IMR-90 (cell line): ENCODE results near the gene NPEPL1. TPM values are rescaled to one million over a fixed set of nuclear protein-coding genes. Genes with fewer than 3 reads are reported as not detected.
A peak's percentile ranks its signal among the peaks of the same experiment; 100 is the strongest.

Experiments used
- ATAC-seq: fragments of 200-7000 bp; cut with Tn5 transposase; 2 replicates; pipeline ENCODE4 v1.9.1; 2020; ENCODE audit warnings: low read depth, mild to moderate bottlenecking, moderate library complexity
- BruUV-seq: library from RNA; stranded (reverse); fragments of 400-500 nt; replicated peaks from 2 replicates; lab custom pipeline; 2021; lab: Mats Ljungman, UMichigan
- CTCF ChIA-PET: fragments of 300-600 bp; formaldehyde crosslinking; extraction: SDS; loops from one replicate; lab custom pipeline; 2021; ENCODE audit warnings: antibody characterized with exemption; lab: Yijun Ruan, JAX
- POLR2A ChIA-PET: fragments of 300-600 bp; sonication (Branson Sonifier 250); formaldehyde crosslinking; loops from one replicate; lab custom pipeline; 2022; ENCODE audit warnings: antibody characterized with exemption; ENCODE audit not compliant: unreplicated experiment; lab: Charles Lee
- DNase-seq: peaks from one replicate; pipeline ENCODE4 v3.0.0; 2013
- H2AFZ ChIP-seq: replicated peaks from 2 replicates; pipeline ENCODE3; 2013; ENCODE audit warnings: low read length, mild to moderate bottlenecking; ENCODE audit not compliant: poor library complexity
- H2AK5ac ChIP-seq: 2 replicates; pipeline ENCODE4 v1.6.1; 2013; ENCODE audit warnings: low read depth, low read length, inconsistent platforms
- H2AK9ac ChIP-seq: replicated peaks from 2 replicates; pipeline ENCODE3; 2013; ENCODE audit warnings: mild to moderate bottlenecking, low read depth, low read length, moderate library complexity; ENCODE audit not compliant: poor library complexity
- H2BK120ac ChIP-seq: 2 replicates; pipeline ENCODE4 v1.6.1; 2013; ENCODE audit warnings: low read depth, low read length, inconsistent platforms
- H2BK15ac ChIP-seq: 3 replicates; pipeline ENCODE4 v1.6.1; 2013; ENCODE audit warnings: low read depth, low read length, inconsistent platforms
- H2BK20ac ChIP-seq: 2 replicates; pipeline ENCODE4 v1.6.1; 2013; ENCODE audit warnings: low read depth, mild to moderate bottlenecking, inconsistent platforms, low read length, moderate library complexity
- H2BK5ac ChIP-seq: 2 replicates; pipeline ENCODE4 v1.6.1; 2013; ENCODE audit warnings: mild to moderate bottlenecking, low read depth, low read length, inconsistent platforms; ENCODE audit not compliant: poor library complexity, severe bottlenecking
- H3K14ac ChIP-seq: replicated peaks from 2 replicates; pipeline ENCODE4 v1.6.1; 2013; ENCODE audit warnings: low read depth, low read length, inconsistent platforms
- H3K18ac ChIP-seq: 2 replicates; pipeline ENCODE4 v1.6.1; 2013; ENCODE audit warnings: low read depth, low read length, control low read depth
- H3K23ac ChIP-seq: 2 replicates; pipeline ENCODE4 v1.6.1; 2013; ENCODE audit warnings: low read depth, low read length, inconsistent platforms
- H3K27ac ChIP-seq: 2 replicates; pipeline ENCODE4 v1.5.1; 2013; ENCODE audit warnings: mild to moderate bottlenecking, control low read depth, low read length; ENCODE audit not compliant: insufficient read depth
- H3K27me3 ChIP-seq: 2 replicates; pipeline ENCODE4 v1.6.1; 2013; ENCODE audit warnings: low read length; ENCODE audit not compliant: control insufficient read depth, insufficient read depth
- H3K36me3 ChIP-seq: 2 replicates; pipeline ENCODE4 v1.6.1; 2013; ENCODE audit warnings: low read length, mixed read lengths; ENCODE audit not compliant: control insufficient read depth, insufficient read depth
- H3K4ac ChIP-seq: 2 replicates; pipeline ENCODE4 v1.6.1; 2013; ENCODE audit warnings: low read depth, low read length, inconsistent platforms
- H3K4me1 ChIP-seq: 2 replicates; pipeline ENCODE4 v1.6.1; 2013; ENCODE audit warnings: low read length, mixed read lengths; ENCODE audit not compliant: control insufficient read depth, insufficient read depth
- H3K4me2 ChIP-seq: 2 replicates; pipeline ENCODE4 v1.6.1; 2013; ENCODE audit warnings: low read depth, mild to moderate bottlenecking, control low read depth, low read length, moderate library complexity
- H3K4me3 ChIP-seq: 2 replicates; pipeline ENCODE4 v1.5.1; 2013; ENCODE audit warnings: low read depth, mild to moderate bottlenecking, control low read depth, low read length, moderate library complexity; ENCODE audit not compliant: insufficient read depth
- H3K56ac ChIP-seq: 2 replicates; pipeline ENCODE4 v1.6.1; 2013; ENCODE audit warnings: low read length, inconsistent platforms; ENCODE audit not compliant: insufficient read depth; ENCODE audit errors: extremely low read depth
- H3K79me1 ChIP-seq, 2 experiments: 2 replicates each; pipeline ENCODE4 v1.6.1; 2013; ENCODE audit warnings: low read length in 2 of 2, inconsistent platforms in 1 of 2, low read depth in 1 of 2
- H3K9ac ChIP-seq: 2 replicates; pipeline ENCODE4 v1.6.1; 2013; ENCODE audit warnings: low read depth, low read length, control low read depth
- H3K9me1 ChIP-seq: 2 replicates; pipeline ENCODE4 v1.6.1; 2013; ENCODE audit warnings: low read length, inconsistent platforms; ENCODE audit not compliant: insufficient read depth
- H3K9me3 ChIP-seq: 2 replicates; pipeline ENCODE4 v1.6.1; 2013; ENCODE audit warnings: low read length; ENCODE audit not compliant: control insufficient read depth, insufficient read depth
- H4K20me1 ChIP-seq: 2 replicates; pipeline ENCODE4 v1.6.1; 2013; ENCODE audit warnings: low read length, inconsistent platforms; ENCODE audit not compliant: insufficient read depth
- H4K5ac ChIP-seq: 2 replicates; pipeline ENCODE4 v1.6.1; 2013; ENCODE audit warnings: mild to moderate bottlenecking, low read depth, low read length, control low read depth
- H4K8ac ChIP-seq, 2 experiments: 2 replicates each; pipeline ENCODE4 v1.6.1; 2013; ENCODE audit warnings: low read depth in 2 of 2, low read length in 2 of 2, control low read depth in 1 of 2, inconsistent platforms in 1 of 2
- H4K91ac ChIP-seq: 2 replicates; pipeline ENCODE4 v1.6.1; 2013; ENCODE audit warnings: low read depth, low read length, inconsistent platforms; ENCODE audit not compliant: insufficient read depth
- RCOR1 ChIP-seq: IDR thresholded peaks from 2 replicates; pipeline ENCODE4 v1.6.1; 2012; ENCODE audit warnings: mild to moderate bottlenecking, low read length, improper control_type of control experiment; ENCODE audit not compliant: insufficient replicate concordance
- SMC3 ChIP-seq: fragments of 150-350 bp; IDR thresholded peaks from 2 replicates; pipeline ENCODE4 v1.6.1; 2016; ENCODE audit warnings: low read depth, mild to moderate bottlenecking, antibody characterized with exemption, low read length, moderate library complexity
- WGBS, 2 experiments: methylation state at CpG; one replicate each; pipeline versions ENCODE4 v1.1.5 to v1.1.7; 2013; ENCODE audit warnings: missing lambda C conversion rate in 2 of 2; ENCODE audit not compliant: insufficient read length in 1 of 2; ENCODE audit errors: extremely low coverage in 2 of 2; 5-methylcytosine and 5-hydroxymethylcytosine counted together
- dilution Hi-C: fragments of 300-500 bp; cut with HindIII; formaldehyde crosslinking; loops from one replicate; pipeline ENCODE4 v1.14.3; 2018; ENCODE audit warnings: low sequenced_read_pairs; ENCODE audit not compliant: unreplicated experiment
- in situ Hi-C: fragments of 300-500 bp; cut with MboI; formaldehyde crosslinking; loops from 3 replicates; pipeline ENCODE4 v1.14.3; 2019; ENCODE audit warnings: low sequenced_read_pairs, inconsistent platforms, mixed read lengths
- intact Hi-C: fragments of 100-400 bp; cut with micrococcal nuclease; formaldehyde crosslinking; loops from 2 replicates; pipeline ENCODE4 v1.10.0; 2022
- polyA plus RNA-seq, 3 experiments: library from polyadenylated mRNA; depleted of rRNA; stranded (reverse); fragments of >200 nt; gene quantifications; 2 replicates each; pipeline ENCODE4 v1.2.3, GENCODE V29; 2012; ENCODE audit warnings: low replicate concordance in 1 of 3
- total RNA-seq: library from RNA; depleted of rRNA; stranded (reverse); fragments of >200 nt; gene quantifications from 2 replicates; pipeline ENCODE4 v1.2.3, GENCODE V29; 2012

The NPEPL1 gene
- total and polyA plus RNA-seq, 2 of the 4 experiments (the other 2 are of a cell fraction): 6.3 to 10.4 TPM

- dilution Hi-C loops (loop anchor here (25.0 kb wide), 1 partner anchor 428 kb away; the partner anchor contains the start of gene ANKRD60), in situ Hi-C loops (no loop called here), intact Hi-C loops (no loop called here)
- Histone ChIP-seq H3K14ac (no peak overlapping the region), H3K56ac (no peak overlapping the region), H4K5ac (no peak overlapping the region), H4K8ac (no peak overlapping the region), H4K91ac (no peak overlapping the region), H3K18ac (no peak overlapping the region), H2AFZ (peak overlapping the region; percentile 46), H3K79me1 (peaks cover 36 to 66% of the 10 kb centered on the region in 2 experiments), H3K4me1 (peaks cover 4% of the 10 kb centered on the region), H3K27me3 (no peaks in the 10 kb centered on the region), H2BK20ac (no peak overlapping the region), H3K9me1 (peaks cover 13% of the 10 kb centered on the region), H3K4ac (no peak overlapping the region), H3K27ac (no peak overlapping the region), H2AK9ac (no peak overlapping the region), H2BK120ac (no peak overlapping the region), H3K9ac (no peak overlapping the region), H3K9me3 (no peaks in the 10 kb centered on the region), H2AK5ac (no peak overlapping the region), H3K36me3 (peaks cover 40% of the 10 kb centered on the region), H4K20me1 (peaks cover 37% of the 10 kb centered on the region), H2BK15ac (no peak overlapping the region), H3K4me3 (no peak overlapping the region), H3K23ac (no peak overlapping the region), H2BK5ac (no peak overlapping the region), H3K4me2 (no peak overlapping the region)
- DNase-seq (no peak), ATAC-seq (no peak)
- POLR2A ChIA-PET: no interaction called here
- TF ChIP-seq RCOR1 (no peak), SMC3 (no peak)
- CTCF ChIA-PET: no interaction called here
- BruUV-seq: no TSS peak
- 70% methylated on average over 2 of the region's 11 CpGs; no CpG with 5 or more reads in 1 of the 2 experiments for WGBS, 2 experiments
Observed at GRCh38 chr20:58665606-58666005, 27.0 kb upstream of the NPEPL1 start.
